Heart left ventricle (tissue), 16 donors: Measurements from ENCODE around the gene CRISP1. TPM values are rescaled to one million over a fixed set of nuclear protein-coding genes. Genes with fewer than 3 reads are reported as not detected.
A peak's percentile ranks its signal among the peaks of the same experiment; 100 is the strongest.

Experiments
- ATAC-seq, 4 donors: fragments of 200-7000 bp; cut with Tn5 transposase; one replicate each; pipeline ENCODE4 v1.9.1; 2020 to 2022; ENCODE audit warnings: moderate library complexity in 4 of 4, mild to moderate bottlenecking in 3 of 4, moderate number of reproducible peaks in 1 of 4
- DNase-seq, 5 donors: peaks; one replicate each; pipeline ENCODE4 v3.0.0-alpha.2; 2020
- H3K27ac ChIP-seq, 12 donors: fragments of 200-600 bp; sonication (generic) in 4 of 12; one replicate each; pipeline versions ENCODE4 v1.5.0 to v1.8.0; 2016 to 2022; ENCODE audit warnings: mild to moderate bottlenecking in 2 of 12
- H3K27me3 ChIP-seq, 9 donors: fragments of 200-600 bp; sonication (generic) in 2 of 9; one replicate each; pipeline versions ENCODE4 v1.5.1 to v1.8.0; 2016 to 2022; ENCODE audit warnings: mild to moderate bottlenecking in 3 of 9
- H3K36me3 ChIP-seq, 9 donors: fragments of 200-600 bp; sonication (generic) in 2 of 9; one replicate each; pipeline versions ENCODE4 v1.5.0 to v1.8.0; 2018 to 2022; ENCODE audit warnings: mild to moderate bottlenecking in 2 of 9
- H3K4me1 ChIP-seq, 12 donors: fragments of 200-600 bp; sonication (generic) in 4 of 12; one replicate each; pipeline versions ENCODE4 v1.5.0 to v1.8.0; 2016 to 2022; ENCODE audit warnings: mild to moderate bottlenecking in 3 of 12
- H3K4me3 ChIP-seq, 12 donors: fragments of 200-600 bp; sonication (generic) in 4 of 12; one replicate each; pipeline versions ENCODE4 v1.5.0 to v1.8.0; 2017 to 2022; ENCODE audit warnings: mild to moderate bottlenecking in 9 of 12, moderate library complexity in 4 of 12
- H3K9me3 ChIP-seq, 12 donors: fragments of 200-600 bp; sonication (generic) in 4 of 12; one replicate each; pipeline versions ENCODE4 v1.5.0 to v1.8.0; 2016 to 2022; ENCODE audit warnings: mild to moderate bottlenecking in 1 of 12
- POLR2A ChIP-seq, 2 donors: fragments of 450-650 bp; IDR thresholded peaks; one replicate each; pipeline ENCODE4 v1.6.1; 2017; ENCODE audit warnings: antibody characterized with exemption in 2 of 2, mild to moderate bottlenecking in 2 of 2, moderate library complexity in 2 of 2
- WGBS, 4 donors: extraction: QIAGEN DNeasy Blood & Tissue Kit in 2 of 4; methylation state at CpG; one replicate each; pipeline versions ENCODE4 v1.1.5 to v1.1.7; 2013 to 2018; 5-methylcytosine and 5-hydroxymethylcytosine counted together
- intact Hi-C, 10 donors: fragments of 100-400 bp; cut with DNase I; formaldehyde crosslinking; loops; one replicate each; pipeline versions ENCODE4 v1.11.1 to v1.14.2; 2022
- polyA plus RNA-seq, 2 donors: library from polyadenylated mRNA; stranded (reverse); fragments of 200-250 nt; gene quantifications; one replicate each; pipeline ENCODE4 v1.2.3, GENCODE V29; 2013
- total RNA-seq, 9 donors: library from RNA; depleted of rRNA in 2 of 9; stranded (reverse); fragments of >200 nt in 2 of 9; fragmentation: NEBNext Ultra II Directional in 3 of 9; extraction: Animal tissue kit (Norgen Biotek cat#: 25700) in 3 of 9; gene quantifications; one replicate each; pipeline versions ENCODE4 v1.1.0 to v1.2.4, GENCODE V29; 2016 to 2023
- TF ChIP-seq, protein P1 (sequence below), 12 donors: fragments of 200-600 bp; sonication (generic) in 4 of 12; IDR thresholded peaks; one replicate each; pipeline versions ENCODE4 v1.5.0 to v1.8.0; 2018 to 2022; ENCODE audit warnings: antibody characterized with exemption in 12 of 12, mild to moderate bottlenecking in 5 of 12
- donor health status: ischemic (EF 13 %, LVEDD 7.1; RV severe dilation, severe dysfunction).
- donor health status: healthy with polysubstance abuse.
- donor health status: DM: no; HTN: yes; CAD: no.
- donor health status: DM: no; HTN: no; CAD: no.
- donor health status: ischemic (EF 25% LVEDD 6.9; RV normal size, moderate dysfunction).
- donor health status: ischemic (EF 25% LVEDD 5.7; RV mildly dilated, moderate dysfunction).
- donor health status: healthy.
- donor health status: DM: yes; HTN: yes; CAD: no.
- donor health status: ischemic (EF 35%, LVEDD 5.7; RV mildly dilated, moderate dysfunction).
- donor health status: nonischemic (EF 11% LVEDD 7.7; RV severe dilation, severe dysfunction).
- donor health status: DM: yes; HTN: yes; CAD: no.
- donor health status: PGD.
- donor health status: ischemic (EF 29% LVEDD 5.4; RV normal size, mild dysfunction).
- donor health status: nonischemic (EF 23%, LVEDD 6.1; RV moderate dilation, normal function).

CRISP1 gene
- total and polyA plus RNA-seq, 11 donors: not detected

DNA sequence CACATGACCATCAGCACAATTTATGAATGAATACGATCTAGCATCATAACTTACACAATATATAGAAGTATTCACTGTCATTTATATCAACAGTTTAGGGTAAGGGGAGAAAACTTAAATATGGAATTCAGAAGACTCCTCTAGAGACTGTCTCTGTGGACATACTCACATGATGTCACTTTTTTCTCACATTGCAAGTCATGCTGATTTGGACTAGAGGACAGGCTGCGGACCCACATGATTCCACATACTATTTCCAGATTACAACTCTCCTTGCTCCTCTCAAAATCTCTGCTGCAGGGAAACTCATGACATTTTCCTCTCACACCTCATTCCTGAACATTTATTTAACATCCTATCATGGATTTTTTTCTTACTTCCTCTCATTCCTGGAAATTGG is 13.4 kb downstream of the CRISP1 start:
- no peak overlapping the region for H3K27ac ChIP-seq
- intact Hi-C loops: loop anchor here in 2 of 10 donors (5.0 to 10.0 kb wide), 2 partner anchors 318 to 321 kb away; no protein-coding TSS in a partner anchor
- no peak for TF ChIP-seq POLR2A (IDR thresholded peaks at IDR 0.05)
- TF ChIP-seq, protein P1, sequence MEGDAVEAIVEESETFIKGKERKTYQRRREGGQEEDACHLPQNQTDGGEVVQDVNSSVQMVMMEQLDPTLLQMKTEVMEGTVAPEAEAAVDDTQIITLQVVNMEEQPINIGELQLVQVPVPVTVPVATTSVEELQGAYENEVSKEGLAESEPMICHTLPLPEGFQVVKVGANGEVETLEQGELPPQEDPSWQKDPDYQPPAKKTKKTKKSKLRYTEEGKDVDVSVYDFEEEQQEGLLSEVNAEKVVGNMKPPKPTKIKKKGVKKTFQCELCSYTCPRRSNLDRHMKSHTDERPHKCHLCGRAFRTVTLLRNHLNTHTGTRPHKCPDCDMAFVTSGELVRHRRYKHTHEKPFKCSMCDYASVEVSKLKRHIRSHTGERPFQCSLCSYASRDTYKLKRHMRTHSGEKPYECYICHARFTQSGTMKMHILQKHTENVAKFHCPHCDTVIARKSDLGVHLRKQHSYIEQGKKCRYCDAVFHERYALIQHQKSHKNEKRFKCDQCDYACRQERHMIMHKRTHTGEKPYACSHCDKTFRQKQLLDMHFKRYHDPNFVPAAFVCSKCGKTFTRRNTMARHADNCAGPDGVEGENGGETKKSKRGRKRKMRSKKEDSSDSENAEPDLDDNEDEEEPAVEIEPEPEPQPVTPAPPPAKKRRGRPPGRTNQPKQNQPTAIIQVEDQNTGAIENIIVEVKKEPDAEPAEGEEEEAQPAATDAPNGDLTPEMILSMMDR (IDR thresholded peaks at IDR 0.05): no peak
- WGBS, 4 donors: 62 to 80% (median 72%) methylated on average over 2 of the region's 2 CpGs
- ATAC-seq: no peak
- H3K4me3 ChIP-seq: no peak overlapping the region
- H3K27me3 ChIP-seq: peaks cover 0 to 13% (median 0%) of the 10 kb centered on the region in 9 donors
- H3K4me1 ChIP-seq: no peaks in the 10 kb centered on the region
- no peak for DNase-seq
- no peaks in the 10 kb centered on the region for H3K9me3 ChIP-seq
- H3K36me3 ChIP-seq: no peaks in the 10 kb centered on the region

- 35 to 45% (median 38%) methylated on average over 4 of the region's 4 CpGs for WGBS, 4 donors
- Histone ChIP-seq H3K4me3 (no peak overlapping the region), H3K4me1 (no peaks in the 10 kb centered on the region), H3K36me3 (no peaks in the 10 kb centered on the region), H3K9me3 (no peaks in the 10 kb centered on the region), H3K27me3 (peaks cover 0 to 16% (median 0%) of the 10 kb centered on the region in 9 donors), H3K27ac (no peak overlapping the region)
- TF ChIP-seq, protein P1 (IDR thresholded peaks at IDR 0.05): peak; percentile 55 to 78 (median 64)
- TF ChIP-seq POLR2A (IDR thresholded peaks at IDR 0.05): no peak
- no peak for DNase-seq
- intact Hi-C loops: loop anchor here in 9 of 10 donors (2.0 to 10.0 kb wide), 8 partner anchors 215 to 319 kb away; partner anchors contain the start of gene RHAG (in 1 of the 9)
- peak in 1 of 4 donors; percentile 54 for ATAC-seq
These were observed 17.0 kb downstream of the CRISP1 start for GRCh38 chr6:49849213-49849907.

GRCh38 chr6:49847673-49848072 is 18.7 kb downstream of the CRISP1 start:
- Histone ChIP-seq H3K9me3 (no peaks in the 10 kb centered on the region), H3K36me3 (no peaks in the 10 kb centered on the region), H3K27me3 (peaks cover 0 to 22% (median 0%) of the 10 kb centered on the region in 9 donors), H3K27ac (no peak overlapping the region), H3K4me1 (no peaks in the 10 kb centered on the region), H3K4me3 (no peak overlapping the region)
- no peak for TF ChIP-seq POLR2A (IDR thresholded peaks at IDR 0.05)
- TF ChIP-seq, protein P1 (IDR thresholded peaks at IDR 0.05): no peak
- ATAC-seq: no peak
- intact Hi-C loops: loop anchor here in 9 of 10 donors (2.0 to 10.0 kb wide), 9 partner anchors 213 to 317 kb away; partner anchors contain the start of gene RHAG (in 1 of the 9)
- 75 to 83% (median 79%) methylated on average over 2 of the region's 2 CpGs for WGBS, 4 donors
- no peak for DNase-seq

- Histone ChIP-seq H3K4me3 (no peak overlapping the region), H3K4me1 (no peaks in the 10 kb centered on the region), H3K36me3 (no peaks in the 10 kb centered on the region), H3K9me3 (no peaks in the 10 kb centered on the region), H3K27me3 (peaks cover 0 to 22% (median 0%) of the 10 kb centered on the region in 9 donors), H3K27ac (no peak overlapping the region)
- intact Hi-C loops: loop anchor here in 9 of 10 donors (2.0 to 10.0 kb wide), 7 partner anchors 212 to 315 kb away; partner anchors contain the start of gene RHAG (in 1 of the 9)
- ATAC-seq: no peak
- DNase-seq: no peak
- TF ChIP-seq POLR2A (IDR thresholded peaks at IDR 0.05): no peak
- TF ChIP-seq, protein P1 (IDR thresholded peaks at IDR 0.05): no peak
- WGBS, 4 donors: 82 to 92% (median 84%) methylated on average over 4 of the region's 4 CpGs
These were observed 19.3 kb downstream of the CRISP1 start for GRCh38 chr6:49847014-49847413.
